Measurements from ENCODE around the gene DPYD. TPM values are rescaled to one million over a fixed set of nuclear protein-coding genes. Genes with fewer than 3 reads are reported as not detected.

The DPYD gene
- total and polyA plus RNA-seq, 12 donors, result 4.1 to 22.0 (median 7.0) TPM

DNA sequence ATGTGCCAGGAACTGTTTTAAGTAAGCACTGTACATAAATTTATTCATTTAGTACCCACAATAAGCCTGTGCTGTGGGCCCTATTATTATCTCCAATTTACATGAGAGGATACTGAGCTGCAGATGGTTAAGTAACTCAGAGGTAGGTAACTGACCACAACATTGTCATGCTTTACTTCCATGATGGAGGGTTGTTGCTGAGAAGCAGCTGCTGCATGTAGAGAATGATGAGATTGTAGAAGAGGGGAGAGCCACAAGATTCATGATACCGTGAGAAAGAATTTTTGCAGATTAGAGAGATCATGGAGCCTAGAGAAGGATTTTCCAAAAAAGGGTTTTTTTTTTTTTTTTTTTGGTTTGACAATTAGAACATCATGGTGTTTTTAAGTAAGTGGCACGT lies 886.2 kb downstream of the DPYD start:
- ATAC-seq (no peak), DNase-seq (no peak)
- intact Hi-C loops (cut with DNase I), result no loop called here
- TF ChIP-seq CTCF (IDR thresholded peaks at IDR 0.05), result no peak
- no peaks in the 10 kb centered on the region for H3K27me3 ChIP-seq
- WGBS, 2 donors, result 74 to 75% methylated on average over 2 of the region's 2 CpGs
- H3K27ac ChIP-seq, result no peak overlapping the region
- no peak overlapping the region for H3K4me3 ChIP-seq
- no peaks in the 10 kb centered on the region for H3K4me1 ChIP-seq
- peaks cover 0 to 26% (median 8%) of the 10 kb centered on the region in 11 donors for H3K9me3 ChIP-seq
- H3K36me3 ChIP-seq, result no peaks in the 10 kb centered on the region

DNA sequence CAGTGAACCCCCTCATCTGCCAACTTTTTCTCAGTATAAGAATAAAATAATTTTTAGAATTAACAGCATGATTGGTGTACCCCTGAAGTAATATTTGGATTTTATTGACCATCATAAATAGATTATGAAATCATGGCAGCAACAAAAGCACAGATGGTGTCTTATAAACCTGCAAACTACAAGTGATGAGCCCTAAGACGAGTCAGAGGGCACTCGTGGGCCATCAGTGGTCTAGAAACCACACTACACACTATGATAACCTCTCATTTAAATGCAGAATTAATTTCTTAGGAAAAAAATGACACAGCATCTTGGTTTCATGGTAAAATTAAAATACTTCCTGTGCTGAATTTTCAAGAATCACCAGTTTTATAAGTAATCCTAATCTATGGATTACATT lies 886.9 kb downstream of the DPYD start:
- Histone ChIP-seq H3K4me1 (no peaks in the 10 kb centered on the region), H3K36me3 (no peaks in the 10 kb centered on the region), H3K27me3 (no peaks in the 10 kb centered on the region), H3K27ac (no peak overlapping the region), H3K9me3 (peaks cover 0 to 21% (median 2%) of the 10 kb centered on the region in 11 donors), H3K4me3 (no peak overlapping the region)
- ATAC-seq, result no peak
- intact Hi-C loops (cut with DNase I), result no loop called here
- no peak for TF ChIP-seq CTCF (IDR thresholded peaks at IDR 0.05)
- DNase-seq, result no peak
- 61 to 74% methylated on average over 2 of the region's 2 CpGs for WGBS, 2 donors

All from heart right ventricle (tissue), 16 donors.